ENCODE data around the gene FAM168A.
"Not testable (repeated sequence)": the region's sequence is repeated elsewhere in the genome, so short reads cannot be mapped to it uniquely, and the experiment has no call there.

FAM168A gene

GRCh38 chr11:73465023-73465675, 132.8 kb downstream of the FAM168A start:
- DNase-seq, result no peak

DNA sequence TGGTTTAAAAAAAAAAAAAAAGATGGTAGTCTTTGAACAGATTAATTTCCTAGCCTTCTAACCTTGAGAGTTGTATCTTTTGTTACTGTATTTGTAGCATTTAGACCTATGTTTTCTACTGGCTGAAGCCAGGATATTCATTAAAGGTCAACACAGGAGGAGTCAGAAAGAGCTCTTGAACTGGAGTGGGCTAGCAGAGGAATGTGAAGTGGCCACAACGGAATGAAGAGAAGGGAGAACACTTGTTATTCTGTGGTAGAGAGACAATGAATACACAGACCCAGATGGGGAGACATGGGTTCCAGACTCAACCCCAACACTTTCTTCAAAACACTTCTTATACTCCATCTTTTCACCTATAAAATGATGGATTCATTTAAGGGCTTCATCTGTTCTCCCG, 133.6 kb downstream of the FAM168A start:
- no peak for DNase-seq

- no peak for DNase-seq
Measured at GRCh38 chr11:73463359-73463758, 134.6 kb downstream of the FAM168A start.

DNA sequence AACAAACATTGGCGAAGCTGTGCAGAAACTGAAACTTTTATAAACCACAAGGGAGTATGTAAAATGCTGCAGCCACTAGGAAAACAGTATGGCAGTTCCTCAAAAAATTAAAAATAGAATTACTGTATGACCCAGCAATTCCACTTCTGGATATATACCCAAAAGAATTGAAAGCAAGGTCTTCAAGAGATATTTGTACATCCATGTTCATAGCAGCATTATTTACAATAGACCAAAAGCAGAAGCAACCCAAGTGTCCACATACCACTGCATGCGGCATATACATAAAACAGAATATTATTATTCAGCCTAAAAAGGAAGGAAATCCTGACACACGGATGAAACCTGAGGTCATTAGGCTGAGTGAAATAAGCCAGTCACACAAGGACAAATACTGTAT, 135.9 kb downstream of the FAM168A start:
- no peak for DNase-seq

DNA sequence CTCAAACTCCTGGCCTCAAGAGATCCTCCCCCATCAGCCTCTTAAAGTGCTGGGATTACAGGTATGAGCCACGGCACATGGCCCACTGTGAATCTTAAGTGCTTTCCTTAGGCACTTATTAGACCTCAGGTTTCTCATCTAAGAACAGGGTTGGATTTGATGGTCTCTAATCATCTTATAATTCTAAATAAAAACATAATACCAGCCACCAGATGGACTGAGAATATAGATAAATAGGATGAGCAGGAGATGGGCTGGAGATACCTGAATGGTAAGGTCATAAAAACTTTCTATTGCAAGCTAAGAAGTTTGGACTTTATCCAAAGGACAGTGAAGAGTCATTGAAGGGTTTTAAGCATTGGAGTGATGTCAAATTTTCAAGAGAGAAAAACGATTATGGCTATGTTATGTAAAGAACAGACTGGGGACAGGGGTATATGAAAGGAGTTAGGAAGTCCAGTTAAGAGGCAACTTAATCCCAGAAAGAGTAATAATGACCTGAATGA, 136.5 kb downstream of the FAM168A start:
- DNase-seq, result no peak

DNA sequence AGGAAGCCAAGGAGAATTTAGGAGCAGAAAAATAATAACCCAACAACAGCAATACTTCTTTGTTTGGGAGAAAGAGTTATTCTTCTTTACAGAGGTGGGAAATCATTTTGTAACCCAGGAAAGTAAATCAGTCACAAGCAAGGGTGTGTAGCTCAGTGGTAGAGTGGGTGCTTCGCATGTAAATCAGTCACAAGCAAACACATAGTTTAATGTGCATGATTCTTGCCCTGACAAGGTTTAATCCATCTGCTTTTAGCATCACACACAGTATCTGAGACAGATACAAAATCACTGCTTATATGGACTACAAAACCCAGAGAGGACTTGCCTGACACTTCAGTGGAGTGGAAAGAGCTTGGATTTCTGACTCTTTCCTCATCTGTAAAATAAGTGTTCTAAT, 139.7 kb downstream of the FAM168A start:
- no peak for DNase-seq

- DNase-seq, result no peak
Measured at GRCh38 chr11:73454987-73455386, 142.9 kb downstream of the FAM168A start.

GRCh38 chr11:73453562-73453961, 144.3 kb downstream of the FAM168A start:
- DNase-seq, result no peak

DNA sequence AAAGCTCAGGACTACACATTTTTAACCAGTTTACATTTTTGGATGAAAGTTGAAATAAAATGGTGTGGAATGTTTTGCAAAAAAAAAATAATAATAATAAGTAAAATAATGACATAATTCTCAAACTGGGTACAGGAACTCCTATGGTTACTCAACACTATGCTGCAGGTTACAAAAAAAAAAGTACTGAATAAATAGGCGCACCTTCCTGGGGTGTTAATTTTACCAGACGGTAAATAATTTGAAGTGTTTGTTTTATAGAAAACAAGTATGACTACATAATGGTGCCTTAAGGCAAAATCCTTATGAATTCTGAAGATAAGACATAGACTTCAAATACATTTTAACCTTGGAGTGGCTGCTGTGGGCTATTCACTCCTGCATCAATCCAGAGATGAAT, 145.2 kb downstream of the FAM168A start:
- DNase-seq, result no peak

DNA sequence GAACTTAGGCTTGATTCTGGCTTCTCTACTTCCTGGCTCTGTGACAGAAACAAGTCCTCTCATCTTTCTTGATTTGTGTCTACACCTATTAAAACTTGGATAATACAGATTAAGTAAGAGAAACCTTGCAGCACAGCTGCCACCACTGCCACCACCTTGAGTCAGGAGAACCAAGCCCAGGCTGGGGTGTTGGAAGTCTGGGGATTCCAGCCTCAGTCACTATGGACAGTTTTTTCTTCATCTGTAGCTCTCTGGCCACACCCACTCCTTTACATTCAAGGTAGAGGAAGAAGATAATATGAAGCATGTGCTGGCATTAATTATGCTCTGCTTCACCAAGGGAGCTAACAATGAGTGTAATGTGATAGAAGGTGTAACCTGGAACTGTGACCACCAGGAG, 146.0 kb downstream of the FAM168A start:
- DNase-seq, result no peak

DNA sequence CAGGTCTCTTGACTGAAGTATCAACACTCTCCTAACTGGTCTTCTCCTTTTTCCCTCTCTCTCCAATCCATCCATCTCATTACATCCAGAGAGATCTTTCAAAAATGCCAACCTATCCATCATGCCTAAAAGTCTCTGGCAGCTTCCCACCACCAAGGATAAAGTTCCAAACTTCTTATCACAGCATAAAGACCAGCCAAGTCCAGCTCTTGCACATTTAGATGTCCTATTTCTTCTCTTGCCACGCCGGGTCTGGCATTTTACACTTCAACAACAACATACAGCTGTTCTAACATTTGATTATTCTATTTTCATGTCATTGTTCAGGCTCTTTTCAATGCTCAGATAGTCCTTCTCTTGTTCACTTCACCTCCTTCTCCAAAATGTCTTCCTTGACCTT, 151.1 kb downstream of the FAM168A start:
- no peak for DNase-seq

DNA sequence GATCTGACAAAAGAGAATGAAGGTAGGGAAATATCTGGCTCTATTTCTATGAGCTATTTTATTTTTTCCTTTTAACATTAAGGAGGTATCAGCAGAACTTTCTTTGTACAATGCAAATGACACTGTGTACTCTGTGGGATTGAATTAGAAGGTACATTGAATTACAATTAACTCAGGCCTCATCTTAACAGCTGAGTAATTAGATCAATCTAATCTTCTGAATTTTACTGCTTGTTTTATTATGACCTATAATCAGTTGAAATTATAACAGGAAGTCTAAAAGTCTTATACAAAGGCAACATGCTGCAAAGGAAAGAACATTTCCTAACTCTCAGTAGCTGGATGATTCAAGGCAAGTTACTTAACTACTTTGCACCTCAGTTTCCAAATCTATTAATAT, 151.9 kb downstream of the FAM168A start:
- DNase-seq, result no peak

DNA sequence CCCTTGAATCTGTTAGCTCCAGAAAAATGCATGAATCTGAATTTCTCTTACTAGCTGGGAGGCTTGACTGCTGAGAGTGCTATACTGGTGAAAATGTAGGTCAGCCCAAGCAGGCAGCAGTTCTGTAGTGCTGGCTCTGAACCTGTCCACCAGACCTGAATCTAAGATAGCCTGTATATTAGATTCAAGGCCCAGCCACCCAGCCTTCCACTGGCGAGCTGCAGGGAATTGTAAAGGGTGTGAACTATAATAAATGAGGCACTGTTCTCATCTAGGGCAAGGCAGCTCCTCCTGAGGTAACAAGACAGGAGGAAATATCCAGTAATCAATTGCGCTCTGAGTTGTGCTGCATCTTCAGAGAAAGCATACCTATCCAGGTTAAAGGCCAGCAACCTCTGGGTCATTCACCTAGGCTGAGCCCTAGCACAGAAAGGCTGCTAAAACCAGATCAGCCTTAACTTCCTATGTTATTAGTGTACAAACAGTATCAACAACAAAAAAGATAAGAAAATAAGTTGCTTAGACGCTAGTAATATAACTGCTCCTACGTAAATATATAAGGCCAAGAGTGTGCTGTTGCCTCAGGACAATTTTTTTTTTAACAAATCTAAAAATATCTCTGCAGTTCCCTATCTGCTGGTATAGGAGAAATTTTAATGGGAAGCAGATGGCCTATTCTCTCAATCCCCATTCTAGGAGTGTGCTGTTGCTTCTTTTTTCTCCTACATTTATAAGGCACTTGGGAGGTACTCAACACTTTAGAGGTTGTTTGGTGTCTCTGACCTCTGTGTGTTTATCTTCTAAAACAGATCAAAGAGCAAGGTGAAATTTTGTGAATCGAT, 158.7 kb downstream of the FAM168A start:
- DNase-seq, result no peak

GRCh38 chr11:73436859-73437258, 161.1 kb downstream of the FAM168A start:
- DNase-seq, result not testable (repeated sequence)

GRCh38 chr11:73431396-73431795, 166.5 kb downstream of the FAM168A start:
- DNase-seq, result no peak

GRCh38 chr11:73430326-73430725, 167.6 kb downstream of the FAM168A start:
- no peak for DNase-seq

DNA sequence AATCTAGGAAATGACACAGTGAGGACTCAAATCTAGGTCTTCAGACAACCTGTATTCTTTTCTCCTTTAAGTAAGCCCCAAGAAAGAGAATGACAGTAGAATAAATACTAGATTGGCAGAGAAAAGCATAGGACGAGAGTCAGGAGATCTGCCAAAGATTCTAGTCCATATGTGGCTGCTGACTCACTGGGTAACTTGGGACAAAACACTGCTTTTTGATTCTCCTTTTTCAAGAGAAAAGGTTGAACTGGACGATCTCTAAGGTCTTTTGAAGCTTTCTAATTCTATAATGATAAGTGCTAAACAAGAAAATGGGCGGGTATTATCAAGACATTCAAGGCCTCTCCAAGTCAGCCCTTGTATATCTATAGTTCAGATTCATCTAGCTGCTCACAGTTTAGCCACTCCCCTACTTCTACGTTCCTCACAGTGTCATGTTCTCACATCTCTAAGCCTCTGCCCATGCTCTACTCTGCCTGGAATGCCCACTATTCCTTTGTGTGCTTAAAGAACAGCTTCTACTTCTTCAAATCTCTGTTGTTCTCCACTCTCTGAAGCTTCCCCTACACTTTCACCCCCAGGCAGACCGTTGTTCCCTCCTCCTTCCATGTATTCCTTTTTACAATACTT, 168.7 kb downstream of the FAM168A start:
- DNase-seq, result no peak

- DNase-seq, result no peak
Measured at GRCh38 chr11:73428699-73429098, 169.2 kb downstream of the FAM168A start.

DNA sequence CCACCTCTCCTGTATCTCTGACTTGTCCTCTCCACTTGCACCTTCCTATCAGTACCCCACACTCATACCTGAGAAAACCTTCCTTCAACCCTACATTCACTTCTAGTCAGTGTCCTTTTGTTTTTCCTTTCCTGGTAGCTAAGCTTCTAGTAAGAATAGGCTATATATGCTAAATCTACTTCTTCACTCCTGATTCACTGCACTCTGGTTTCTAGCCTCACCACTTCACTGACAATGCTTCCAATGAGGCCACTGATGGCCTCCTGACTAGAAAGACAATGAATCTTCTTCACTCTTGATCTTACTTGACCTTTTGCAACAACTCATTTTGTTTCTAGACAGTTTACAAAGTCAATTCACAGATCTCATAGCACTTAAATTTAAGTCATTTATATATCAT, 169.7 kb downstream of the FAM168A start:
- DNase-seq, result no peak

DNA sequence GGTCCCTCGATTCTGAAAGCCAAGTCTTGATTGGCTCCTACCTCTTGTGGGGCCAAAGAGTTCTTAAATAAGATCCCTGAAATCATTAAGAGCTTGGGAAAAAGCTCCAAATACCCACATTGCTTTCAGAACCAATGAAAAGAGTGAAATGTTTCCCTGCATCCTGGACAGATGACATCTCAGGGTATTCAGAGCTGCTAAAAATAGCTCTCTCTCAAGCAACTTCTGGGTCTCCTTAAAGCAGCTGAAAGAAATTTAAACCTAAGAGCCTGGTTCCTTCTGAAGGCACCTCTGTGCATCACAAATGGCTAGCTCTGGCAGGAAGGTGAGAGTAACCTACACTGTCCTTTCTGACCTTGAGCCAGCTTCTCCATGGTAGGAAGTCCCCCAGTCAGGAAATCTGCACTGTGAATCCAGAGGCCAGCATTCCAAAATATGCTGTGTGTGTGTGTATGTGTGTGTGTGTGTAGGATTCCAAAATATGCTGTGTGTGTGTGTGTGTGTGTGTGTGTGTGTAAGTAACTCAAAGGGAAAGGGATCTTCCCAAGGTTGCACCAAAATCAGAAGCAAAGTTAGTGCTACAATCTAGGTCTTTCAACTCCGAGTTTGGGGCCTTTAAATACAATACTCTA, 171.6 kb downstream of the FAM168A start:
- DNase-seq, result no peak

DNA sequence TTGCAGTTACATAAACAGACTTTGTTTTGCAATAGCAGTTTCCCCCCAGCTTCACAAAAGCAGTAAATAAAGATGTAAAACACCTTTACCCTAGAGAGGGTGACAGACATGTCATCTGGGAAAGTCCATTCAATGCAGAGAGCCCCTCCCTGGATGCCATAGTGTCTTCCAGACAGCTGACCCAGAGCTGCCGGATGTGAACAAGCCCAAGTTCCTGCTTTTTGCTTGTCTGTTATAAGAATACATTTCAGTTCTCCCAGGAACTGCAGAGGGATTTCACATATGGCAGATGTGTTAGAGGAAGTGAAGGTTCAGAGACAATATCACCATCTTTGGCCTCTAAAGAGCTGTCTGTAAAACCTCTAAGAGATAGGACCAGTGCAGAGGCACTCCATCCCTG, 172.8 kb downstream of the FAM168A start:
- no peak for DNase-seq

GRCh38 chr11:73423506-73423905, 174.4 kb downstream of the FAM168A start:
- no peak for DNase-seq

DNA sequence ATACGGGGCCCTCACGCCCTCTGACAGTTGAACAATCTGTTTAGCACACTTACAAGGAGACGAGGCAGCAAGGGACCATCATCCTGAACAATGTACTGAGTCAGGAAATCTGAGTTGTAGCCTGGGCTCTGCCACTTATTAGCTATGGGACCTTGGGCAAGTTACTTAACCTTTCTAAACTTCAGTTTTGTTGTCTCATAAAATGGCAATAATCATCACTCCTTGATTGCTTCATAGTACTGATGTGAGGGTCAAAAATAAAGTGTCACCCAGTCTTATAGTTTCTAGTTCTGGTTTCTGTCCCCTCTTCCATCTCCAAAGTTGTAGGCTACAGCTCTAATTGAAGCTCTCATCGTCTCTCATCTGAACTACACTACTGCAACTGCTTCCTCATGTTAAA, 175.0 kb downstream of the FAM168A start:
- DNase-seq, result no peak
